ENCODE measurements around the gene BCL11A. TPM values are rescaled to one million over a fixed set of nuclear protein-coding genes. Genes with fewer than 3 reads are reported as not detected.

Gene BCL11A
- total RNA-seq, 1 donor from 2014 or later = 4.4 TPM

- TF ChIP-seq, protein P1, sequence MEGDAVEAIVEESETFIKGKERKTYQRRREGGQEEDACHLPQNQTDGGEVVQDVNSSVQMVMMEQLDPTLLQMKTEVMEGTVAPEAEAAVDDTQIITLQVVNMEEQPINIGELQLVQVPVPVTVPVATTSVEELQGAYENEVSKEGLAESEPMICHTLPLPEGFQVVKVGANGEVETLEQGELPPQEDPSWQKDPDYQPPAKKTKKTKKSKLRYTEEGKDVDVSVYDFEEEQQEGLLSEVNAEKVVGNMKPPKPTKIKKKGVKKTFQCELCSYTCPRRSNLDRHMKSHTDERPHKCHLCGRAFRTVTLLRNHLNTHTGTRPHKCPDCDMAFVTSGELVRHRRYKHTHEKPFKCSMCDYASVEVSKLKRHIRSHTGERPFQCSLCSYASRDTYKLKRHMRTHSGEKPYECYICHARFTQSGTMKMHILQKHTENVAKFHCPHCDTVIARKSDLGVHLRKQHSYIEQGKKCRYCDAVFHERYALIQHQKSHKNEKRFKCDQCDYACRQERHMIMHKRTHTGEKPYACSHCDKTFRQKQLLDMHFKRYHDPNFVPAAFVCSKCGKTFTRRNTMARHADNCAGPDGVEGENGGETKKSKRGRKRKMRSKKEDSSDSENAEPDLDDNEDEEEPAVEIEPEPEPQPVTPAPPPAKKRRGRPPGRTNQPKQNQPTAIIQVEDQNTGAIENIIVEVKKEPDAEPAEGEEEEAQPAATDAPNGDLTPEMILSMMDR (conservative IDR thresholded peaks at IDR 0.05; ENCODE audit: low read depth, low read length) = no peak
- no peak for DNase-seq (ENCODE audit: low read depth)
- H3K4me3 ChIP-seq (ENCODE audit: low read depth, low read length) = no peak overlapping the region
Measured at GRCh38 chr2:60540074-60540473, 13.4 kb downstream of the BCL11A start.

DNA sequence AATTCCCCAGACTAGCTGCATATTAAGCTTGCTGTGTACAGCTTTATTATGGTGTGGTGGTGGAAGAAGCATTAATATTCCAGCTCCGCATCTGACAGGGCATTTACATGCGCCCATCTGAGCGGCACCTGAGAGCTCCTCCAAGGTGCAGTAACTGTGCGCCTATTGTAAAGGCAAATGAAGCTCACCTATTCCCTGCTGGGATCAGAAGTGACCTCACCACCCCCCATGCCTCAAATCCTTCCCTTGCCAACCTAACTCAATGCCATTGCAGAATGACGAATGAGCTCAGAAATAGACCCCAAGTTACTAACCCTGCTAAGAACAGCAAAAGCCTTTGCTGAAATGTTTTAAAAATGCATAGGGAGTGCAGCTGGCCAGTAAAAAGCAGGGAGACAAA is 14.3 kb downstream of the BCL11A start:
- no peak overlapping the region for H3K4me3 ChIP-seq (ENCODE audit: low read depth, low read length)
- TF ChIP-seq, protein P1 (conservative IDR thresholded peaks at IDR 0.05; ENCODE audit: low read depth, low read length) = no peak

GRCh38 chr2:60538101-60538500 is 15.4 kb downstream of the BCL11A start:
- no peak for DNase-seq (ENCODE audit: low read depth)
- TF ChIP-seq, protein P1 (conservative IDR thresholded peaks at IDR 0.05; ENCODE audit: low read depth, low read length) = no peak
- no peak overlapping the region for H3K4me3 ChIP-seq (ENCODE audit: low read depth, low read length)

More for the DNA sequence above, 14.3 kb downstream of the BCL11A start:
- no peak for DNase-seq (ENCODE audit: low read depth)

DNA sequence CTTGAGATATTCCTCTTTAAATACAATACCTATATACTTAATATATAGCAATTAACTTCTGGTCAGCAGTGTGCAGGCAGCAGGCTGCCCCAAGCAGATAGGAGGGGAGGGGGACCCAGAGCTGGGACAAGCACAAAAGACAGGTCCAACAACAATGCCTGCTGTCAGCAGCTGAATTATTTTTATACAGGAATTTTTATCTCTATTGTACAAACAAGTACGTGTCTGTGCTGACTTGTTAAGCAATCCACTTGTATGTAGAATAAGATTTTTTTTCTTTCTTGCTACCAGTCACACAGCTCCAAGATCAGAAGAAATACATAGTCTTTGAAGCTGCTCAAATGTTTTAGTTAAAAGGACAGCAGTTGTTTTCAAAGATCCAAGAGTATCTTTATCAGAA is 16.7 kb downstream of the BCL11A start:
- DNase-seq (ENCODE audit: low read depth) = no peak
- TF ChIP-seq, protein P1 (conservative IDR thresholded peaks at IDR 0.05; ENCODE audit: low read depth, low read length) = no peak
- no peak overlapping the region for H3K4me3 ChIP-seq (ENCODE audit: low read depth, low read length)

DNA sequence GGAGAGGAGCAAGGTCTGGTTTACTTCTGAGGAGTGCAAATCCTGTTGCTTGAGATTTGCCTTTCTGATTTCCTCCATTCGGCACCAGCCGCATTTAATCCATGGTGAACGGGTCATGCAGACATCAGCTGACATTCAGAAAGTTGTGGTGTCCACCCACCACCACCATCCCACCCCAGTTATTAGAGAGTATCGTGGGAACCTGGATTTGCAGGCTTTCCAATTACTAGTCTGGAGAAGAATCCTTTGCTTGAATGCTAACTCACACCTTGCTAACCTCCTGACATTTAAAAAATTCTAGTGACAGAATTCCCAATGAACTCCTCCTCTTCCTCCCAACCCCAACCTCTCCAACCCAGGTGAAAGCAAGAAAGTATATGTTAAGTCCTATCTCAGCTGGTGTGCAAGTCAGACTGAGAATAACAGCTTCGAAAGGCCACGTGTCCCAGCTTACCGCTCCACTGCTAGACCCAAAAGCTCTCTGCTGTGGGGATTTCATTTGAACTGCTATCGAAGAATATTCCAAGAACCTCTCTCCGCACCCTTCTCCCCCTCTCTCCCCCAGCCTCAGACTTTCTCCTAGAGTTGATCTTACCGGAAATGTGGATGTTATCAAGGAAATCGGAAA is 17.7 kb downstream of the BCL11A start:
- H3K4me3 ChIP-seq (ENCODE audit: low read depth, low read length) = no peak overlapping the region
- TF ChIP-seq, protein P1 (conservative IDR thresholded peaks at IDR 0.05; ENCODE audit: low read depth, low read length) = no peak
- DNase-seq (ENCODE audit: low read depth) = no peak

GRCh38 chr2:60534892-60535684 is 18.4 kb downstream of the BCL11A start:
- TF ChIP-seq, protein P1 (conservative IDR thresholded peaks at IDR 0.05; ENCODE audit: low read depth, low read length) = no peak
- no peak overlapping the region for H3K4me3 ChIP-seq (ENCODE audit: low read depth, low read length)
- DNase-seq (ENCODE audit: low read depth) = no peak

All from epithelial cell of proximal tubule (primary cell).